Measurements from ENCODE around the gene SYNE1.
A peak's percentile ranks its signal among the peaks of the same experiment; 100 is the strongest.

SYNE1 gene

GRCh38 chr6:152420696-152421095 lies 216.5 kb downstream of the SYNE1 start:
- no peak for DNase-seq (ENCODE audit: low spot score)

- DNase-seq (ENCODE audit: low spot score): no peak
Observed at GRCh38 chr6:152418551-152418950, 218.6 kb downstream of the SYNE1 start.

- no peak for DNase-seq (ENCODE audit: low spot score)
Observed at GRCh38 chr6:152416652-152417051, 220.5 kb downstream of the SYNE1 start.

GRCh38 chr6:152404936-152405595 lies 232.1 kb downstream of the SYNE1 start:
- DNase-seq (ENCODE audit: low spot score): no peak

GRCh38 chr6:152404086-152404857 lies 232.9 kb downstream of the SYNE1 start:
- DNase-seq (ENCODE audit: low spot score): no peak

- DNase-seq (ENCODE audit: low spot score): no peak
Observed at GRCh38 chr6:152402791-152403190, 234.4 kb downstream of the SYNE1 start.

- DNase-seq (ENCODE audit: low spot score): no peak
Observed at GRCh38 chr6:152401978-152402377, 235.2 kb downstream of the SYNE1 start.

- no peak for DNase-seq (ENCODE audit: low spot score)
Observed at GRCh38 chr6:152399399-152399798, 237.8 kb downstream of the SYNE1 start.

- DNase-seq (ENCODE audit: low spot score): no peak
Observed at GRCh38 chr6:152398993-152399392, 238.2 kb downstream of the SYNE1 start.

- no peak for DNase-seq (ENCODE audit: low spot score)
Observed at GRCh38 chr6:152398316-152398715, 238.8 kb downstream of the SYNE1 start.

GRCh38 chr6:152394303-152394702 lies 242.9 kb downstream of the SYNE1 start:
- no peak for DNase-seq (ENCODE audit: low spot score)

- no peak for DNase-seq (ENCODE audit: low spot score)
Observed at GRCh38 chr6:152391179-152391880, 245.8 kb downstream of the SYNE1 start.

GRCh38 chr6:152387091-152387490 lies 250.1 kb downstream of the SYNE1 start:
- no peak for DNase-seq (ENCODE audit: low spot score)

GRCh38 chr6:152386131-152386530 lies 251.0 kb downstream of the SYNE1 start:
- DNase-seq (ENCODE audit: low spot score): no peak

GRCh38 chr6:152380993-152381898 lies 255.9 kb downstream of the SYNE1 start:
- peak; percentile 15 for DNase-seq (ENCODE audit: low spot score)

- DNase-seq (ENCODE audit: low spot score): no peak
Observed at GRCh38 chr6:152380351-152380767, 256.8 kb downstream of the SYNE1 start.

- DNase-seq (ENCODE audit: low spot score): no peak
Observed at GRCh38 chr6:152379423-152379822, 257.7 kb downstream of the SYNE1 start.

GRCh38 chr6:152378169-152378568 lies 259.0 kb downstream of the SYNE1 start:
- no peak for DNase-seq (ENCODE audit: low spot score)

- DNase-seq (ENCODE audit: low spot score): no peak
Observed at GRCh38 chr6:152375197-152375596, 262.0 kb downstream of the SYNE1 start.

GRCh38 chr6:152372945-152373344 lies 264.2 kb downstream of the SYNE1 start:
- no peak for DNase-seq (ENCODE audit: low spot score)

- no peak for DNase-seq (ENCODE audit: low spot score)
Observed at GRCh38 chr6:152371775-152372174, 265.4 kb downstream of the SYNE1 start.

All from HuH-7 (cell line).